CD4-positive, alpha-beta memory T cell (primary cell): Measurements from ENCODE around the gene TBL1XR1. TPM values are rescaled to one million over a fixed set of nuclear protein-coding genes. Genes with fewer than 3 reads are reported as not detected.
A peak's percentile ranks its signal among the peaks of the same experiment; 100 is the strongest.

ENCODE experiments used
- CTCF ChIA-PET: fragments of 350-600 bp; sonication (Branson Sonifier 250); formaldehyde crosslinking; loops from one replicate; lab custom pipeline; 2021; ENCODE audit warnings: inconsistent platforms; ENCODE audit not compliant: partially characterized antibody; lab: Charles Lee
- POLR2A ChIA-PET: fragments of 350-600 bp; sonication (Branson Sonifier 250); formaldehyde crosslinking; loops from one replicate; lab custom pipeline; 2021; ENCODE audit not compliant: partially characterized antibody; lab: Charles Lee
- DNase-seq, 5 donors: peaks; one replicate each; pipeline versions ENCODE4 v3.0.0 to v3.0.0-alpha.2; 2020 to 2022; ENCODE audit warnings: mixed read lengths in 1 of 5
- H3K27ac ChIP-seq: one replicate; pipeline ENCODE4 v1.7.0; 2013; ENCODE audit warnings: low read depth, low read length
- H3K27me3 ChIP-seq: 2 replicates; pipeline ENCODE4 v1.7.0; 2013; ENCODE audit warnings: mild to moderate bottlenecking, low read length, moderate library complexity; ENCODE audit not compliant: insufficient read depth
- H3K36me3 ChIP-seq: 2 replicates; pipeline ENCODE4 v1.7.0; 2013; ENCODE audit warnings: mild to moderate bottlenecking, low read length, moderate library complexity; ENCODE audit not compliant: insufficient read depth
- H3K4me1 ChIP-seq: 2 replicates; pipeline ENCODE4 v1.7.0; 2013; ENCODE audit warnings: mild to moderate bottlenecking, low read length, moderate library complexity; ENCODE audit not compliant: insufficient read depth
- H3K4me3 ChIP-seq, 2 donors: one replicate each; pipeline ENCODE4 v1.7.0; 2013; ENCODE audit warnings: low read length in 2 of 2, mild to moderate bottlenecking in 1 of 2
- H3K9me3 ChIP-seq, 2 donors: one replicate each; pipeline ENCODE4 v1.7.0; 2013; ENCODE audit warnings: low read length in 2 of 2, control low read depth in 1 of 2; ENCODE audit not compliant: control insufficient read depth in 1 of 2
- H3K27ac Mint-ChIP-seq, 7 donors: one replicate each; pipeline ENCODE4 v1.8.0; 2020 to 2021; ENCODE audit warnings: mixed read lengths in 7 of 7, mild to moderate bottlenecking in 6 of 7, inconsistent platforms in 3 of 7, moderate library complexity in 3 of 7
- H3K27me3 Mint-ChIP-seq, 2 donors: one replicate each; pipeline ENCODE4 v1.8.0; 2020 to 2021; ENCODE audit warnings: mixed read lengths in 2 of 2
- H3K36me3 Mint-ChIP-seq, 2 donors: one replicate each; pipeline ENCODE4 v1.8.0; 2020 to 2021; ENCODE audit warnings: mixed read lengths in 2 of 2, inconsistent platforms in 1 of 2, mild to moderate bottlenecking in 1 of 2
- H3K4me1 Mint-ChIP-seq, 4 donors: one replicate each; pipeline ENCODE4 v1.8.0; 2020 to 2021; ENCODE audit warnings: mixed read lengths in 4 of 4, mild to moderate bottlenecking in 1 of 4
- H3K4me3 Mint-ChIP-seq, 8 donors: one replicate each; pipeline ENCODE4 v1.8.0; 2020 to 2021; ENCODE audit warnings: mixed read lengths in 8 of 8, mild to moderate bottlenecking in 7 of 8, moderate library complexity in 6 of 8, inconsistent platforms in 3 of 8
- H3K9me3 Mint-ChIP-seq, 8 donors: one replicate each; pipeline ENCODE4 v1.8.0; 2020 to 2021; ENCODE audit warnings: mixed read lengths in 8 of 8, mild to moderate bottlenecking in 5 of 8, inconsistent platforms in 3 of 8, moderate library complexity in 1 of 8
- intact Hi-C: fragments of 100-400 bp; cut with micrococcal nuclease; formaldehyde crosslinking; loops from one replicate; pipeline ENCODE4 v1.15.1; 2023
- polyA plus RNA-seq, 2 donors: library from polyadenylated mRNA; unstranded; fragments of 300-500 nt; fragmentation: Illumina TruSeq; gene quantifications; one replicate each; pipeline ENCODE4 v1.2.3, GENCODE V29; 2021
- total RNA-seq, 2 experiments: library from RNA; stranded (reverse); gene quantifications; one replicate each; pipeline ENCODE4 v1.2.3, GENCODE V29; 2021

Gene TBL1XR1
- total and polyA plus RNA-seq, 4 experiments from 2014 or later = 20.1 to 172 (median 100) TPM

GRCh38 chr3:177122183-177122856 is 75.0 kb downstream of the TBL1XR1 start:
- Mint-ChIP-seq H3K4me1 (peaks cover 61 to 92% (median 81%) of the 10 kb centered on the region in 4 donors), H3K9me3 (peaks cover 0 to 5% (median 0%) of the 10 kb centered on the region in 8 donors), H3K27ac (peak overlapping the region in 5 of 7 donors; percentile 7 to 75 (median 10)), H3K36me3 (peaks cover 1 to 3% of the 10 kb centered on the region in 2 donors), H3K4me3 (peak overlapping the region in 2 of 8 donors; percentile 6 to 30), H3K27me3 (no peaks in the 10 kb centered on the region)
- H3K4me1 ChIP-seq = peaks cover 69% of the 10 kb centered on the region
- no peaks in the 10 kb centered on the region for H3K36me3 ChIP-seq
- no peak for DNase-seq
- no peak overlapping the region for H3K4me3 ChIP-seq
- intact Hi-C loops = no loop called here
- ChIA-PET CTCF (no interaction called here), POLR2A (interaction anchor here (1.4 kb wide), 1 partner anchor 72 kb away, joined by 3 read pairs; no protein-coding TSS in a partner anchor)
- no peak overlapping the region for H3K27ac ChIP-seq
- no peaks in the 10 kb centered on the region for H3K9me3 ChIP-seq
- no peaks in the 10 kb centered on the region for H3K27me3 ChIP-seq

- peak overlapping the region in 4 of 7 donors; percentile 7 to 49 (median 23) for H3K27ac Mint-ChIP-seq
- no peak for DNase-seq
- ChIA-PET POLR2A (interaction anchor here (0.9 to 1.4 kb wide), 5 partner anchors 10 to 240 kb away, joined by 3 to 5 read pairs (median 4); partner anchors contain the start of gene TBL1XR1), CTCF (no interaction called here)
- intact Hi-C loops = loop anchor here (2.0 kb wide), 2 partner anchors 75 to 241 kb away; no protein-coding TSS in a partner anchor
- Histone ChIP-seq H3K4me1 (peaks cover 44% of the 10 kb centered on the region), H3K27me3 (no peaks in the 10 kb centered on the region), H3K27ac (no peak overlapping the region), H3K36me3 (no peaks in the 10 kb centered on the region), H3K4me3 (no peak overlapping the region), H3K9me3 (no peaks in the 10 kb centered on the region)
- H3K4me3 Mint-ChIP-seq = peak overlapping the region in 1 of 8 donors; percentile 22
- H3K9me3 Mint-ChIP-seq = peaks cover 0 to 5% (median 0%) of the 10 kb centered on the region in 8 donors
- no peaks in the 10 kb centered on the region for H3K36me3 Mint-ChIP-seq
- peaks cover 61 to 92% (median 79%) of the 10 kb centered on the region in 4 donors for H3K4me1 Mint-ChIP-seq
- H3K27me3 Mint-ChIP-seq = no peaks in the 10 kb centered on the region
These were observed 77.5 kb downstream of the TBL1XR1 start for GRCh38 chr3:177119829-177120228.

- H3K9me3 Mint-ChIP-seq = no peaks in the 10 kb centered on the region
- intact Hi-C loops = no loop called here
- no peaks in the 10 kb centered on the region for H3K9me3 ChIP-seq
- H3K4me1 ChIP-seq = peaks cover 46% of the 10 kb centered on the region
- H3K27me3 ChIP-seq = no peaks in the 10 kb centered on the region
- H3K4me3 Mint-ChIP-seq = no peak overlapping the region
- peaks cover 0 to 6% of the 10 kb centered on the region in 2 donors for H3K36me3 Mint-ChIP-seq
- no peak overlapping the region for H3K27ac ChIP-seq
- peaks cover 58 to 85% (median 67%) of the 10 kb centered on the region in 4 donors for H3K4me1 Mint-ChIP-seq
- H3K4me3 ChIP-seq = no peak overlapping the region
- no peak for DNase-seq
- ChIA-PET CTCF (interaction anchor here (1.1 kb wide), 1 partner anchor 16 kb away, joined by 3 read pairs; no protein-coding TSS in a partner anchor), POLR2A (interaction anchor here (0.6 to 1.2 kb wide), 2 partner anchors 84 to 466 kb away, joined by 3 to 5 read pairs; no protein-coding TSS in a partner anchor)
- H3K36me3 ChIP-seq = no peaks in the 10 kb centered on the region
- no peak overlapping the region for H3K27ac Mint-ChIP-seq
- no peaks in the 10 kb centered on the region for H3K27me3 Mint-ChIP-seq
These were observed 83.0 kb downstream of the TBL1XR1 start for GRCh38 chr3:177114253-177114652.

GRCh38 chr3:177111541-177111949 is 85.7 kb downstream of the TBL1XR1 start:
- H3K27ac ChIP-seq = no peak overlapping the region
- no peaks in the 10 kb centered on the region for H3K36me3 ChIP-seq
- peak overlapping the region in 6 of 7 donors; percentile 16 to 88 (median 60) for H3K27ac Mint-ChIP-seq
- H3K4me3 Mint-ChIP-seq = peak overlapping the region in 3 of 8 donors; percentile 17 to 47 (median 37)
- H3K4me3 ChIP-seq = no peak overlapping the region
- H3K27me3 Mint-ChIP-seq = no peaks in the 10 kb centered on the region
- intact Hi-C loops = no loop called here
- no peaks in the 10 kb centered on the region for H3K9me3 Mint-ChIP-seq
- POLR2A ChIA-PET = interaction anchor here (2.0 kb wide), 1 partner anchor 35 kb away, joined by 5 read pairs; no protein-coding TSS in a partner anchor
- H3K36me3 Mint-ChIP-seq = peaks cover 0 to 6% of the 10 kb centered on the region in 2 donors
- no peak for DNase-seq
- no peaks in the 10 kb centered on the region for H3K27me3 ChIP-seq
- no peaks in the 10 kb centered on the region for H3K9me3 ChIP-seq
- H3K4me1 ChIP-seq = peaks cover 59% of the 10 kb centered on the region
- peaks cover 56 to 80% (median 66%) of the 10 kb centered on the region in 4 donors for H3K4me1 Mint-ChIP-seq
- CTCF ChIA-PET = interaction anchor here (0.7 kb wide), 1 partner anchor 18 kb away, joined by 3 read pairs; no protein-coding TSS in a partner anchor

GRCh38 chr3:177110895-177111294 is 86.4 kb downstream of the TBL1XR1 start:
- H3K4me1 ChIP-seq = peaks cover 66% of the 10 kb centered on the region
- CTCF ChIA-PET = interaction anchor here (0.7 kb wide), 1 partner anchor 18 kb away, joined by 3 read pairs; no protein-coding TSS in a partner anchor
- POLR2A ChIA-PET = interaction anchor here (1.6 to 2.0 kb wide), 3 partner anchors 30 to 249 kb away, joined by 3 to 6 read pairs (median 5); no protein-coding TSS in a partner anchor

GRCh38 chr3:177110386-177110785 is 86.9 kb downstream of the TBL1XR1 start:
- H3K27me3 Mint-ChIP-seq = no peaks in the 10 kb centered on the region
- H3K4me1 Mint-ChIP-seq = peaks cover 58 to 80% (median 68%) of the 10 kb centered on the region in 4 donors
- H3K36me3 Mint-ChIP-seq = peaks cover 0 to 6% of the 10 kb centered on the region in 2 donors
- Histone ChIP-seq H3K27me3 (no peaks in the 10 kb centered on the region), H3K4me3 (no peak overlapping the region), H3K27ac (no peak overlapping the region), H3K36me3 (no peaks in the 10 kb centered on the region), H3K4me1 (peaks cover 71% of the 10 kb centered on the region), H3K9me3 (no peaks in the 10 kb centered on the region)
- intact Hi-C loops = no loop called here
- H3K4me3 Mint-ChIP-seq = peak overlapping the region in 6 of 8 donors; percentile 6 to 80 (median 68)
- ChIA-PET POLR2A (interaction anchor here (0.9 to 2.0 kb wide), 5 partner anchors 10 to 249 kb away, joined by 3 to 7 read pairs (median 5); partner anchors contain the start of gene TBL1XR1), CTCF (no interaction called here)
- H3K9me3 Mint-ChIP-seq = no peaks in the 10 kb centered on the region
- no peak for DNase-seq
- peak overlapping the region; percentile 76 to 93 (median 84) for H3K27ac Mint-ChIP-seq

More at GRCh38 chr3:177110895-177111294, 86.4 kb downstream of the TBL1XR1 start:
- intact Hi-C loops = no loop called here
- Mint-ChIP-seq H3K4me3 (peak overlapping the region in 7 of 8 donors; percentile 1 to 80 (median 67)), H3K36me3 (peaks cover 0 to 6% of the 10 kb centered on the region in 2 donors), H3K27ac (peak overlapping the region; percentile 76 to 93 (median 84)), H3K9me3 (no peaks in the 10 kb centered on the region), H3K27me3 (no peaks in the 10 kb centered on the region), H3K4me1 (peaks cover 57 to 79% (median 66%) of the 10 kb centered on the region in 4 donors)
- no peak overlapping the region for H3K27ac ChIP-seq
- no peak overlapping the region for H3K4me3 ChIP-seq
- no peaks in the 10 kb centered on the region for H3K36me3 ChIP-seq
- no peaks in the 10 kb centered on the region for H3K27me3 ChIP-seq
- no peak for DNase-seq
- no peaks in the 10 kb centered on the region for H3K9me3 ChIP-seq
